Activated B cell treated with CpG ODN at 0.5 μM for 24 hours (primary cell): ENCODE measurements around the gene ITGAV. TPM values are rescaled to one million over a fixed set of nuclear protein-coding genes. Genes with fewer than 3 reads are reported as not detected.

Source experiments
- ATAC-seq: fragments of 200-7000 bp; cut with Tn5 transposase; one replicate; pipeline ENCODE4 v1.10.0; 2021; ENCODE audit warnings: low read depth, mild to moderate bottlenecking, moderate library complexity
- CTCF ChIA-PET: fragments of 350-600 bp; sonication (Branson Sonifier 250); formaldehyde crosslinking; loops from one replicate; lab custom pipeline; 2021; ENCODE audit warnings: antibody characterized with exemption; lab: Charles Lee
- POLR2A ChIA-PET: fragments of 350-600 bp; sonication (Branson Sonifier 250); formaldehyde crosslinking; loops from one replicate; lab custom pipeline; 2021; ENCODE audit warnings: antibody characterized with exemption; lab: Charles Lee
- DNase-seq: peaks from one replicate; pipeline ENCODE4 v3.0.0; 2022
- H3K27ac Mint-ChIP-seq: one replicate; pipeline ENCODE4 v1.8.0; 2020; ENCODE audit warnings: mixed read lengths
- H3K27me3 Mint-ChIP-seq: one replicate; pipeline ENCODE4 v1.8.0; 2021; ENCODE audit warnings: mixed read lengths
- H3K36me3 Mint-ChIP-seq: one replicate; pipeline ENCODE4 v1.8.0; 2021; ENCODE audit warnings: low read depth, mixed read lengths
- H3K4me1 Mint-ChIP-seq: one replicate; pipeline ENCODE4 v1.8.0; 2021; ENCODE audit warnings: mixed read lengths
- H3K4me3 Mint-ChIP-seq: one replicate; pipeline ENCODE4 v1.8.0; 2020; ENCODE audit warnings: mild to moderate bottlenecking, mixed read lengths
- H3K9me3 Mint-ChIP-seq: one replicate; pipeline ENCODE4 v1.8.0; 2020; ENCODE audit warnings: mixed read lengths
- CTCF ChIP-seq: fragments of 200-600 bp; IDR thresholded peaks from one replicate; pipeline ENCODE4 v1.8.0; 2022; ENCODE audit warnings: antibody characterized with exemption, mild to moderate bottlenecking
- intact Hi-C: fragments of 100-400 bp; cut with micrococcal nuclease; formaldehyde crosslinking; loops from one replicate; pipeline ENCODE4 v1.15.1; 2024
- total RNA-seq: library from RNA; stranded (reverse); gene quantifications from 2 replicates; pipeline ENCODE4 v1.2.3, GENCODE V29; 2022

The ITGAV gene
- total RNA-seq, 1 donor from 2014 or later = 4.1 TPM

DNA sequence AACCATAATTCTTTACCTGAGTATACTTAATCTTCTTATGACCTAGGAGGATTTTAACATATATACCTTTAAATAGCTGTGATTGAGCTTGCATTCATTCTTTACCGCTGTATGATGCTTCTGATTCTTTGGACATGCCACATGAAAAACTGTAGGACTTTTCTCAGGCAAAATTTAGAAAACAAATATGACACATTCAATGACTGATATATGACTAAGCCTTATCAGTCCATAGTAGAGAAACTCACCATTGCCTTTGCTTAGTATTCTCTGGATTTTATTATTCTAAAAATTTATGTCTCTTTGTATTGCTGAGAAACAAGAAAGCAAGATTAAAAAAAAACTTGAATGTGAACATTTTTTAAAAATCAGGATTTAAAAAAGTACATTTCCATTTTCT is 107.7 kb downstream of the ITGAV start:
- Mint-ChIP-seq H3K4me1 (peaks cover 14% of the 10 kb centered on the region), H3K27me3 (peaks cover 19% of the 10 kb centered on the region), H3K9me3 (no peaks in the 10 kb centered on the region), H3K4me3 (no peak overlapping the region), H3K27ac (no peak overlapping the region), H3K36me3 (no peaks in the 10 kb centered on the region)
- TF ChIP-seq CTCF = no peak
- ChIA-PET POLR2A (no interaction called here), CTCF (no interaction called here)
- intact Hi-C loops = no loop called here
- ATAC-seq = no peak
- DNase-seq = no peak

DNA sequence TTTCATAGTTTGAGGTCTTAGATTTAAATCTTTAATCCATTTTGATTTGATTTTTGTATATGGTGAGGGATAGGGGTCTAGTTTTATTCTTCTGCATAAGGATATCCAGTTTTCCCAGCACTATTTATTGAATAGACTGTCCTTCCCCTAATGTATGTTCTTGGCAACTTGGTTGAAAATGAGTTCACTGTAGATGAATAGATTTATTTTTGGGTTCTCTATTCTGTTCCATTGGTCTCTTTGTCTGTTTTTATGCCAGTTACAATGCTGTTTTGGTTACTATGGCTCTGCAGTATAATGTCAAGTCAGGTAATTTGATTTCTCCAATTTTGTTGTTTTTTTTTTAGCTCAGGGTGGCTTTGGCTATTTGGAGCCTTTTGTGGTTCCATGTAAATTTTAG is 109.9 kb downstream of the ITGAV start:
- ChIA-PET POLR2A (no interaction called here), CTCF (no interaction called here)
- TF ChIP-seq CTCF = no peak
- ATAC-seq (no peak), DNase-seq (no peak)
- H3K27me3 Mint-ChIP-seq = peaks cover 8% of the 10 kb centered on the region
- H3K4me3 Mint-ChIP-seq = no peak overlapping the region
- no peaks in the 10 kb centered on the region for H3K36me3 Mint-ChIP-seq
- intact Hi-C loops = no loop called here
- no peaks in the 10 kb centered on the region for H3K9me3 Mint-ChIP-seq
- peaks cover 6% of the 10 kb centered on the region for H3K4me1 Mint-ChIP-seq
- no peak overlapping the region for H3K27ac Mint-ChIP-seq

DNA sequence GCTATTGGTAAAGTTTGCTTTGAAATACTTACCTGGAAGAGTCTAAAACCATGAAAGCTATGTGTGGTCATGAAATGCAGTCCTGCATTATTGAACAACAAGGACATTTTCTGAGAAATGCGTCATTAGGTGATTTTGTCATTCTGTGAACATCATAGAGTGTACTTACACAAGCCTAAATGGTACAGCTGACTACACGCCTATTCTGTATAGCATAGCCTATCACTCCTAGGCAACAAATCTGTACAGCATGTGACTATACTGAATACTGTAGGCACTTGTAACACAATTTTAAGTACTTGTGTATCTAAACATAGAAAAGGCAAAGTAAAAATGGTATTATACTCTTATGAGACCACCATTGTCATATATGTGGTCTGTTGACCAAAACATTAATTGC is 112.2 kb downstream of the ITGAV start:
- Mint-ChIP-seq H3K27me3 (no peaks in the 10 kb centered on the region), H3K27ac (no peak overlapping the region), H3K4me1 (no peaks in the 10 kb centered on the region), H3K36me3 (no peaks in the 10 kb centered on the region), H3K9me3 (no peaks in the 10 kb centered on the region), H3K4me3 (no peak overlapping the region)
- DNase-seq (no peak), ATAC-seq (no peak)
- ChIA-PET CTCF (no interaction called here), POLR2A (no interaction called here)
- no peak for TF ChIP-seq CTCF
- intact Hi-C loops = no loop called here

DNA sequence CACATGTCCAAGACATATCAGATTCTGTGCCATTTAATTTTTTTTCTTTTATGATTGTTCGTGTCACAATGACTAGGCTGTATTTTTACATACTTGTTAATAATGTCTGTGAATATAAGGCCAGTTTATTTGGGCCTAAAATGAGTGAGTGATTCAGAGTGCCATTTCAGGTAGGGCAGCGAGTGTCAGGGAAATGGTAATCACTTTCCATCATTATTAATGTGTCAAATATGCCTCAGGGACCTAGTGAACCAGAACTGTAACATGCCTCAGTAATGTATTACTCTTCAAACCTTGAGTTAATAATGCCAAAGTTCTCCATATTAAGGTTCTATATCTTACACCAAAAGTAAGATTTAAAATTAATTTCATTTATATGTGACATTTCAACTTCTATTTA is 112.6 kb downstream of the ITGAV start:
- ATAC-seq (no peak), DNase-seq (no peak)
- no peak for TF ChIP-seq CTCF
- intact Hi-C loops = no loop called here
- H3K4me1 Mint-ChIP-seq = no peaks in the 10 kb centered on the region
- no peaks in the 10 kb centered on the region for H3K36me3 Mint-ChIP-seq
- no peaks in the 10 kb centered on the region for H3K9me3 Mint-ChIP-seq
- H3K27me3 Mint-ChIP-seq = no peaks in the 10 kb centered on the region
- ChIA-PET CTCF (no interaction called here), POLR2A (no interaction called here)
- no peak overlapping the region for H3K27ac Mint-ChIP-seq
- no peak overlapping the region for H3K4me3 Mint-ChIP-seq

DNA sequence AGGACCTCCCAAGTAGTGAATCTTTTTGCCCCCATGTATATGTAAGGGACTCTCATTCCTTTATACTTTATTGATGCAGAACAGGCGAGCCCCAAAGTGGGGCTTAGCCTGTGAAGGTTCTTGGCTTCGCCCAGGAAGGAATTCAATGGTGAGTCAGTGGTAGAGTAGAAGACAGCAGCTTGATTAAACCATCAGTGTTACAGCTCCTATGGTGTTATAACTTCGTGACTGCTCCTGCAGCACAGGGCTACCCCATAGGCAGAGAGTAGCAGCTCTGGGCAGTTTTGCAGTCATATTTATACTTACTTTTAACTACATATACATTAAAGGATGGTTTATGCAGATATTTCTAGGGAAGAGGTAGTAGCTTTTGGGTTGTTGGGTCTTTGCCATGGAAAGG is 115.0 kb downstream of the ITGAV start:
- no peak overlapping the region for H3K4me3 Mint-ChIP-seq
- H3K27ac Mint-ChIP-seq = no peak overlapping the region
- no peaks in the 10 kb centered on the region for H3K27me3 Mint-ChIP-seq
- ATAC-seq = no peak
- ChIA-PET POLR2A (no interaction called here), CTCF (no interaction called here)
- H3K36me3 Mint-ChIP-seq = no peaks in the 10 kb centered on the region
- no peak for TF ChIP-seq CTCF
- no peaks in the 10 kb centered on the region for H3K4me1 Mint-ChIP-seq
- DNase-seq = no peak
- intact Hi-C loops = no loop called here
- no peaks in the 10 kb centered on the region for H3K9me3 Mint-ChIP-seq
